ENCODE results near the gene HOXA3.

HOXA3 gene

DNA sequence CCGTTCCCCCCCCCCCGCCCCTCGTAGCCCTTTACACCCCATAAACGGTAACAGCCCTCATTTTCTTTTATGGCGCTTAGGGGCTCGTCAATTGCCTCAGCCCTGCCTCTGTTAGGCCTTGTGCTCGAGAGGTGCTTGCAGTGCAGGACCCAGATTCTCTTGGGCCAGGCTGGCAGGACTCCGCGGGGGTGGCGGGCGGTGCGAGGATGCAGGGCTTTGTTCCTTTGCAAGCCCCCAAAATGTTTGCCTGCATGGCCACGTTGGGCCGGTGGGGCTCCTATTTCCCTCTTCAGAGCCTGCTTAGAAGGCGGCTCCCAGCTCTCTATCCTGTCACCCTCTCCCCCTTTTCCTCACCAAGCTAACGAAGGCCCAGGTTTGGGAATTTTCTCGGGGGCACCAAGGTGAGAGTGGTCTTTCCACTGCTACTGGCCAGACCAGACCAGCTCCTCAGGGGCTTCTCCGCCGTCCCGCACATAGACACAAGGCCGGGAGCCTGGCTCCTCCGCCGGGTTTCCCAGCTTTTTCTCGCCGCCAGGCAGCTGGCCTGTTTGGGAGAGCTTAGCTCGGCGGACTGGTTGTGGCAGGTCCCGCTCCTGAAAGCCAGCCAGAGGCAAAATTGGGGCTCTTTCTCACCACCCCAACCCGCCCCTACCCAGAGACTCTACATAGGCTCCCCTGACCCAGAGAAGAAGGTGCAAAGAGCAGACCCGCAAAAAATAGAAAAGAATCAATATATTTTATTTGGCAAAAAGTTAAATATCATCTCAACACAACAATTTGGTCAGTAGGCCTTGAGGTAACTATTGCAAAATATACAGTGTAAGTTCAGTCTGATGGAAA is 9.6 kb upstream of the HOXA3 start:
- H3K27me3 ChIP-seq (ENCODE audit: insufficient read depth, low read length): peaks cover 86% of the 10 kb centered on the region
- H3K36me3 ChIP-seq (ENCODE audit: control insufficient read depth in 1 of 2, insufficient read depth in 2 of 2, low read length in 2 of 2): no peaks in the 10 kb centered on the region
- no peak overlapping the region for H3K14ac ChIP-seq (ENCODE audit: low read length)
- H3K4me1 ChIP-seq (ENCODE audit: control insufficient read depth in 1 of 2, insufficient read depth in 2 of 2, low read length in 2 of 2): peaks cover 4 to 10% of the 10 kb centered on the region in 2 experiments
- H3K79me2 ChIP-seq (ENCODE audit: control insufficient read depth, insufficient read depth, low read length, poor library complexity): peaks cover 1% of the 10 kb centered on the region
- no peak overlapping the region for H3K4ac ChIP-seq (ENCODE audit: low read depth, low read length)
- H3K4me3 ChIP-seq (ENCODE audit: low read depth, low read length): no peak overlapping the region
- no peak for DNase-seq
- H4K91ac ChIP-seq (ENCODE audit: low read depth, low read length): no peak overlapping the region
- no peak overlapping the region for H3K23ac ChIP-seq (ENCODE audit: low read length)
- no peak overlapping the region for H2AK5ac ChIP-seq (ENCODE audit: low read length)
- H3K18ac ChIP-seq (ENCODE audit: low read length): no peak overlapping the region
- H4K8ac ChIP-seq (ENCODE audit: low read depth, low read length): no peak overlapping the region
- no peak overlapping the region for H2AFZ ChIP-seq (ENCODE audit: insufficient read depth, low read length, poor library complexity)
- H3K79me1 ChIP-seq (ENCODE audit: low read length): no peaks in the 10 kb centered on the region
- no peak overlapping the region for H2BK120ac ChIP-seq (ENCODE audit: insufficient read depth, low read length, poor library complexity)
- no peak overlapping the region for H3K9ac ChIP-seq (ENCODE audit: low read length)
- no peak overlapping the region for H4K12ac ChIP-seq (ENCODE audit: low read depth, low read length)
- no peak overlapping the region for H2BK5ac ChIP-seq (ENCODE audit: low read depth, low read length, poor library complexity)
- no CpG with 5 or more reads among the region's 30 CpGs for WGBS (ENCODE audit: extremely low coverage, insufficient coverage, insufficient read length)
- H3K9me3 ChIP-seq (ENCODE audit: insufficient read depth, low read depth, low read length): peaks cover 49% of the 10 kb centered on the region
- H2BK12ac ChIP-seq (ENCODE audit: low read length): no peak overlapping the region
- no peak overlapping the region for H3K27ac ChIP-seq (ENCODE audit: low read depth, low read length)
- H3K4me2 ChIP-seq (ENCODE audit: low read length): no peak overlapping the region

DNA sequence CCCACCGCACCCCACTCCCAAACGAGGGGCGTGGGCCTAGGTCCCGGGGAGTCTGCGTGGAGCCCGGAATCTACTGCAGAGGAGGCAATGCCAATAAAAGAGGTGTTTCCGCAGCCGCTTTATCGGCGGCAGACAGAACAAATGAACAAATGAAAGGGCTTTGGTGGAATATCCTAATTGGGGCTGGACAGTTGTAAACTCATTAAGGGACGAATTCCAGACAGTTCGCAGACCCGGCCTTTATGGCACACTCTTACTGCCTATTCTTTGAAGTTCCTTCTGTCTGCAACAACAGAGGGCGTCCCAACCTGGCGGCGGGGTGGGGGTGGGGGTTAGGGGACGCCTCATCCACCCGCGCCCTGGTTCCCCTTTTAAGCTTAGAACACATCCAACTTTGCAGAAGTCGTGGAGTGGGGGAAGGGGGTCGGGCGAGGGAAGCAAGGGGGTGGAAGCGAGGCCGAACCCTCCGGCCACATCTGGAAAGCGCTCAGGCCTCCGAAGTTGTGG is 8.9 kb upstream of the HOXA3 start:
- Histone ChIP-seq H3K4ac (ENCODE audit: low read depth, low read length) (no peak overlapping the region), H2AFZ (ENCODE audit: insufficient read depth, low read length, poor library complexity) (no peak overlapping the region), H3K4me2 (ENCODE audit: low read length) (peak overlapping the region; percentile 87), H2AK5ac (ENCODE audit: low read length) (no peak overlapping the region), H3K9me3 (ENCODE audit: insufficient read depth, low read depth, low read length) (peaks cover 50% of the 10 kb centered on the region), H4K8ac (ENCODE audit: low read depth, low read length) (no peak overlapping the region), H3K79me1 (ENCODE audit: low read length) (no peaks in the 10 kb centered on the region), H3K27me3 (ENCODE audit: insufficient read depth, low read length) (peaks cover 86% of the 10 kb centered on the region), H3K14ac (ENCODE audit: low read length) (no peak overlapping the region), H4K91ac (ENCODE audit: low read depth, low read length) (no peak overlapping the region), H3K4me3 (ENCODE audit: low read depth, low read length) (no peak overlapping the region), H3K36me3 (ENCODE audit: control insufficient read depth in 1 of 2, insufficient read depth in 2 of 2, low read length in 2 of 2) (no peaks in the 10 kb centered on the region), H3K23ac (ENCODE audit: low read length) (no peak overlapping the region), H3K9ac (ENCODE audit: low read length) (no peak overlapping the region), H2BK120ac (ENCODE audit: insufficient read depth, low read length, poor library complexity) (no peak overlapping the region), H4K12ac (ENCODE audit: low read depth, low read length) (no peak overlapping the region), H2BK5ac (ENCODE audit: low read depth, low read length, poor library complexity) (no peak overlapping the region), H3K18ac (ENCODE audit: low read length) (no peak overlapping the region), H3K79me2 (ENCODE audit: control insufficient read depth, insufficient read depth, low read length, poor library complexity) (peaks cover 1% of the 10 kb centered on the region), H3K4me1 (ENCODE audit: control insufficient read depth in 1 of 2, insufficient read depth in 2 of 2, low read length in 2 of 2) (peaks cover 4 to 10% of the 10 kb centered on the region in 2 experiments), H2BK12ac (ENCODE audit: low read length) (no peak overlapping the region), H3K27ac (ENCODE audit: low read depth, low read length) (no peak overlapping the region)
- DNase-seq: no peak
- no CpG with 5 or more reads among the region's 27 CpGs for WGBS (ENCODE audit: extremely low coverage, insufficient coverage, insufficient read length)

DNA sequence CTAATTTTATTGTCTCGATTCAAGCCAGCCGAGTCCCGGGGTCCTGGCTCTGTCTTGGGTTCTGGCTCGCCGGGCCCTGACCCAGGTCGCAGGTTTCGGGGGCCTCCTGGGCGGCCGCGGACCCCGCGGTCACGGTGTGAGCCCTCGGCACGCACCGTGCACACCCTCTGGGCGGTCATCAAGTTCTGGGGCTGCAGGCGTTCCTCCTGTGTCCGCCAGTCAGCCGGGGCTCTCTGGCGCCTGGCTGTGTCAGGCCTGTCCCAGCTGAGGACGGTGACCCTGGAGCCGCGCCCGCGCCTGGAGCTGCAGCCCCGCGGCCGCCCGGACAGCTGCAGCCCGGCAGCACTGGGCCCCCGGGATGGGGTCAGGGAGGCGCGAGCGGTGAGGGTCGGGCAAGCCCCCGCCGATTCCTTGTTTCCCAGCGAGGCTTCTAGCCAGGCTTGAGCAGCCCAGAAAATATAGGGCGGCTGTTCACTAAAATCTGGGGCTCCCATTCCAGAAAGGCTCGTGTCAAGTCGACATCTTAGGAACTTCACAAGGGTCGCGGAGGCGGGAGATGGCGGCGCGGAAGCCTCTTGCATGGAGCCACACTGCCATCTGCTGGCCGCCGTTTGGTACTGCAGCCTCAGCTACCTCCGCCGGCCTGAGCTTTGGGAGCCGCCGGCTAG is 8.3 kb upstream of the HOXA3 start:
- Histone ChIP-seq H2BK12ac (ENCODE audit: low read length) (no peak overlapping the region), H3K79me1 (ENCODE audit: low read length) (no peaks in the 10 kb centered on the region), H3K4ac (ENCODE audit: low read depth, low read length) (no peak overlapping the region), H2BK5ac (ENCODE audit: low read depth, low read length, poor library complexity) (peak overlapping the region; percentile 16), H3K23ac (ENCODE audit: low read length) (no peak overlapping the region), H3K27ac (ENCODE audit: low read depth, low read length) (no peak overlapping the region), H3K27me3 (ENCODE audit: insufficient read depth, low read length) (peaks cover 86% of the 10 kb centered on the region), H3K79me2 (ENCODE audit: control insufficient read depth, insufficient read depth, low read length, poor library complexity) (peaks cover 1% of the 10 kb centered on the region), H3K14ac (ENCODE audit: low read length) (no peak overlapping the region), H4K8ac (ENCODE audit: low read depth, low read length) (peak overlapping the region; percentile 47), H3K4me1 (ENCODE audit: control insufficient read depth in 1 of 2, insufficient read depth in 2 of 2, low read length in 2 of 2) (peaks cover 4 to 12% of the 10 kb centered on the region in 2 experiments), H3K4me3 (ENCODE audit: low read depth, low read length) (peak overlapping the region; percentile 21), H2BK120ac (ENCODE audit: insufficient read depth, low read length, poor library complexity) (no peak overlapping the region), H3K18ac (ENCODE audit: low read length) (no peak overlapping the region), H4K91ac (ENCODE audit: low read depth, low read length) (no peak overlapping the region), H3K9me3 (ENCODE audit: insufficient read depth, low read depth, low read length) (peaks cover 48% of the 10 kb centered on the region), H3K36me3 (ENCODE audit: control insufficient read depth in 1 of 2, insufficient read depth in 2 of 2, low read length in 2 of 2) (no peaks in the 10 kb centered on the region), H2AK5ac (ENCODE audit: low read length) (no peak overlapping the region), H3K9ac (ENCODE audit: low read length) (no peak overlapping the region), H3K4me2 (ENCODE audit: low read length) (peak overlapping the region; percentile 87), H4K12ac (ENCODE audit: low read depth, low read length) (peak overlapping the region; percentile 7), H2AFZ (ENCODE audit: insufficient read depth, low read length, poor library complexity) (peak overlapping the region; percentile 93)
- WGBS (ENCODE audit: extremely low coverage, insufficient coverage, insufficient read length): no CpG with 5 or more reads among the region's 54 CpGs
- DNase-seq: peak; percentile 67 to 87

DNA sequence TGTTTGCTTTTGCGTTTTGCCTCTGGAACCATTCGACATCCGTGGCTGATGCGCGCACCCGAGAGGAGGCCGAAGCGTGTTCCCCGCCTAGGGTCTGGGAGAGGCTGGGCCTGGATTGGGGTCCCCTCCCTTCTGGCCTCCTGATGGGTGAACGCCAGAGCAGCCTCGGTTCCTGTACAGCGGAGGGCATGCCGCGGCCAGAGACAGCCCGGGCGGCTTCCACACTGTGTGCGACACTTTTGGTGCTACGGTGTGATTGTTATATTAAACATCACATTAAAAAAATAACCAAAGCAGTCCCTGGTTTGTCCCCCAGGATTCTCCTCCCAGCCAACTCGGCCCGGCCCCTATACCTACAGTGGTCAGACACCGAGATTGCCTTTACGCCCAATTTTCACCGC is 7.8 kb upstream of the HOXA3 start:
- Histone ChIP-seq H3K79me2 (ENCODE audit: control insufficient read depth, insufficient read depth, low read length, poor library complexity) (peaks cover 1% of the 10 kb centered on the region), H2BK12ac (ENCODE audit: low read length) (no peak overlapping the region), H3K4me2 (ENCODE audit: low read length) (peak overlapping the region; percentile 87), H3K79me1 (ENCODE audit: low read length) (no peaks in the 10 kb centered on the region), H3K27ac (ENCODE audit: low read depth, low read length) (no peak overlapping the region), H2AK5ac (ENCODE audit: low read length) (no peak overlapping the region), H3K9me3 (ENCODE audit: insufficient read depth, low read depth, low read length) (peaks cover 49% of the 10 kb centered on the region), H3K14ac (ENCODE audit: low read length) (no peak overlapping the region), H3K4ac (ENCODE audit: low read depth, low read length) (no peak overlapping the region), H3K4me1 (ENCODE audit: control insufficient read depth in 1 of 2, insufficient read depth in 2 of 2, low read length in 2 of 2) (peaks cover 4 to 12% of the 10 kb centered on the region in 2 experiments), H4K91ac (ENCODE audit: low read depth, low read length) (no peak overlapping the region), H4K8ac (ENCODE audit: low read depth, low read length) (no peak overlapping the region), H2BK120ac (ENCODE audit: insufficient read depth, low read length, poor library complexity) (no peak overlapping the region), H4K12ac (ENCODE audit: low read depth, low read length) (no peak overlapping the region), H2BK5ac (ENCODE audit: low read depth, low read length, poor library complexity) (no peak overlapping the region), H3K36me3 (ENCODE audit: control insufficient read depth in 1 of 2, insufficient read depth in 2 of 2, low read length in 2 of 2) (no peaks in the 10 kb centered on the region), H2AFZ (ENCODE audit: insufficient read depth, low read length, poor library complexity) (no peak overlapping the region), H3K4me3 (ENCODE audit: low read depth, low read length) (no peak overlapping the region), H3K18ac (ENCODE audit: low read length) (no peak overlapping the region), H3K23ac (ENCODE audit: low read length) (no peak overlapping the region), H3K27me3 (ENCODE audit: insufficient read depth, low read length) (peaks cover 86% of the 10 kb centered on the region), H3K9ac (ENCODE audit: low read length) (no peak overlapping the region)
- WGBS (ENCODE audit: extremely low coverage, insufficient coverage, insufficient read length): no CpG with 5 or more reads among the region's 23 CpGs
- no peak for DNase-seq
